ENCODE measurements around the gene GATAD2B. TPM values are rescaled to one million over a fixed set of nuclear protein-coding genes. Genes with fewer than 3 reads are reported as not detected.

The GATAD2B gene
- total RNA-seq, 1 experiment from 2014 or later = 46.9 TPM

DNA sequence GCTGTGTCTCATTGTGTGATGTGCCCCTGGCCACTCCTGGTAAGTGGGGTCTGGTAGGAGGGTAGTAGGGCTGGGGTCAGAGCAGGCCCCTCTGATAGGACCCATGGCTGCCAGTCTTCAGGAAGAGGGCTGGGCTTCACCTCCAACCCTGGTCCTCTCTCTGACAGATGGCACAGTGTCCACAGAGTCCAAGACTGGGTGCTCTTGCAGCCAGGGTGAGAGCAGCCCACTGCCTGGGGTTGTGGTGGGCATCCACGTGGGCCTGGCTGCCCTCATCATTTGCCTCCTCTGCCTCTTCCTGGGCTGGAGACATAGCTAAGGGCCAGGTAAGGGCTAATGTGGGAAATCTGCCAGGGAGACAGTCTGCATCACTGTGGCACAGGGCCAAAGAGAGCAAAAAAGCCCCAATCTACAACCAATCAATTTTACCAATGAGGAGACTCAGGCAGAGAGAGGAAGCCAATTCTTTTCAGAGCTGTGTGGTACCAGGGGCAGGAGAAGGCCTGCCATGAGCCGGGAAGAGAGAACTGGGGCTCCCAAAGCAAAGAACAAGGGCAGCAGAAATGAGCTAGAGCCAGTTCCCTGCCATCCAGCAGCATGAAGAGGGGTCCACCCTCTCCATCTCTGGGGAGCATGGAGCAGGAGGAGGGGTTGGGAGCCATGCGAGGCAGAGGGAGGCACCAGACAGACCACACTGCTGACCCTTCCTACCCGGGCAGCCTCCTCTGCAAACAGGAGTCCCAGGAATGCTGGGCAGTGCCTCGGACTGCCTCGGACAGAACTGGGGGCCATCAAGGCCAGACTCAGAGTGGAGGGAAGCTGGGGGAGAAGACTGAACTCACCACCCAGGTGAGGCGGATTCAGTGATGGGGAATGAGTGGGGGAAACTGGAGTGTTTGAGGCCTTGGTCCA is 120.7 kb downstream of the GATAD2B start (continued):
- TF ChIP-seq, protein P1, sequence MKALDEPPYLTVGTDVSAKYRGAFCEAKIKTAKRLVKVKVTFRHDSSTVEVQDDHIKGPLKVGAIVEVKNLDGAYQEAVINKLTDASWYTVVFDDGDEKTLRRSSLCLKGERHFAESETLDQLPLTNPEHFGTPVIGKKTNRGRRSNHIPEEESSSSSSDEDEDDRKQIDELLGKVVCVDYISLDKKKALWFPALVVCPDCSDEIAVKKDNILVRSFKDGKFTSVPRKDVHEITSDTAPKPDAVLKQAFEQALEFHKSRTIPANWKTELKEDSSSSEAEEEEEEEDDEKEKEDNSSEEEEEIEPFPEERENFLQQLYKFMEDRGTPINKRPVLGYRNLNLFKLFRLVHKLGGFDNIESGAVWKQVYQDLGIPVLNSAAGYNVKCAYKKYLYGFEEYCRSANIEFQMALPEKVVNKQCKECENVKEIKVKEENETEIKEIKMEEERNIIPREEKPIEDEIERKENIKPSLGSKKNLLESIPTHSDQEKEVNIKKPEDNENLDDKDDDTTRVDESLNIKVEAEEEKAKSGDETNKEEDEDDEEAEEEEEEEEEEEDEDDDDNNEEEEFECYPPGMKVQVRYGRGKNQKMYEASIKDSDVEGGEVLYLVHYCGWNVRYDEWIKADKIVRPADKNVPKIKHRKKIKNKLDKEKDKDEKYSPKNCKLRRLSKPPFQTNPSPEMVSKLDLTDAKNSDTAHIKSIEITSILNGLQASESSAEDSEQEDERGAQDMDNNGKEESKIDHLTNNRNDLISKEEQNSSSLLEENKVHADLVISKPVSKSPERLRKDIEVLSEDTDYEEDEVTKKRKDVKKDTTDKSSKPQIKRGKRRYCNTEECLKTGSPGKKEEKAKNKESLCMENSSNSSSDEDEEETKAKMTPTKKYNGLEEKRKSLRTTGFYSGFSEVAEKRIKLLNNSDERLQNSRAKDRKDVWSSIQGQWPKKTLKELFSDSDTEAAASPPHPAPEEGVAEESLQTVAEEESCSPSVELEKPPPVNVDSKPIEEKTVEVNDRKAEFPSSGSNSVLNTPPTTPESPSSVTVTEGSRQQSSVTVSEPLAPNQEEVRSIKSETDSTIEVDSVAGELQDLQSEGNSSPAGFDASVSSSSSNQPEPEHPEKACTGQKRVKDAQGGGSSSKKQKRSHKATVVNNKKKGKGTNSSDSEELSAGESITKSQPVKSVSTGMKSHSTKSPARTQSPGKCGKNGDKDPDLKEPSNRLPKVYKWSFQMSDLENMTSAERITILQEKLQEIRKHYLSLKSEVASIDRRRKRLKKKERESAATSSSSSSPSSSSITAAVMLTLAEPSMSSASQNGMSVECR (CRISPR knock-in tag; IDR thresholded peaks at IDR 0.05; ENCODE audit: borderline replicate concordance) = no peak
- TF ChIP-seq ZNF671 (CRISPR knock-in tag; IDR thresholded peaks at IDR 0.05) (no peak), ZSCAN18 (CRISPR knock-in tag; IDR thresholded peaks at IDR 0.05) (no peak), FOXJ3 (CRISPR knock-in tag; IDR thresholded peaks at IDR 0.05; ENCODE audit: borderline replicate concordance) (no peak), TP53 (CRISPR knock-in tag; IDR thresholded peaks at IDR 0.05) (no peak)

DNA sequence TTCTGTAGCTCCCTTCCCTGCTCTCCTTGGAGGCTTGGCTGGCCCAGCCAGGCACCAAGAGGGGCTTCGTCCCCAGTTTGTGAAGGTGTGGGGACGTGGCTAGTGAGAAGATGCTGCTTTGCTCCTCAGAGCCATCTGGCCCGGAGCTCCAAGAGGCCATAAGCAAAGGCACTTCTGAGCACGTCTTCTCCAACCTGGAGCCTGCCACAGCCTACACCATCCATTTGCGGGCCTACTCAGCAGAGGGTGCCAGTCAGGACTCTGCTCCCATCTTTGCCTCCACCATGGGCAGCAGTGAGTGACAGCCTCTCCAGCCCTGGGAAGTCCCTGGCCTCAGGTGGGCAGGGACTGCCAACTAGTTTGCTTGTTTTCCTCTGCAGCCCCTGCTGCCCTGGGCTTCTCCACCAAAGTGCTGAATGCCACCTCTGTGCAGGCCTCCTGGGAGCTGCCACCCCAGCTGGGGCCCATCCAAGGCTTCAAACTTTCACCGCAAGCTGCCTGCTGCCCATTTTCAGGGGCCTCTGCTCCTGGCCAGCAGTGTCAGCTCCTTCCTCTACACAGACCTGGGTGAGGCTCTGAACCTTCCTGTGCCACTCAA is 121.6 kb downstream of the GATAD2B start:
- H3K9me3 Mint-ChIP-seq = no peaks in the 10 kb centered on the region
- H3K4me1 Mint-ChIP-seq = peaks cover 17% of the 10 kb centered on the region
- CTCF ChIA-PET = interaction anchor here (1.2 kb wide), 1 partner anchor 146 kb away, joined by 3 read pairs; the partner anchor contains the start of gene DENND4B
- no peak for ATAC-seq
- TF ChIP-seq, protein P1 (CRISPR knock-in tag; IDR thresholded peaks at IDR 0.05; ENCODE audit: borderline replicate concordance) = no peak
- TF ChIP-seq FOXK1 (CRISPR knock-in tag; IDR thresholded peaks at IDR 0.05) (no peak), GRHL2 (CRISPR knock-in tag; IDR thresholded peaks at IDR 0.05; ENCODE audit: insufficient replicate concordance, severe bottlenecking) (no peak)
- TF ChIP-seq, protein P2, sequence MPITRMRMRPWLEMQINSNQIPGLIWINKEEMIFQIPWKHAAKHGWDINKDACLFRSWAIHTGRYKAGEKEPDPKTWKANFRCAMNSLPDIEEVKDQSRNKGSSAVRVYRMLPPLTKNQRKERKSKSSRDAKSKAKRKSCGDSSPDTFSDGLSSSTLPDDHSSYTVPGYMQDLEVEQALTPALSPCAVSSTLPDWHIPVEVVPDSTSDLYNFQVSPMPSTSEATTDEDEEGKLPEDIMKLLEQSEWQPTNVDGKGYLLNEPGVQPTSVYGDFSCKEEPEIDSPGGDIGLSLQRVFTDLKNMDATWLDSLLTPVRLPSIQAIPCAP (CRISPR knock-in tag; IDR thresholded peaks at IDR 0.05) = no peak
- peak overlapping the region; percentile 63; the same call in 1 of the 2 replicates for H3K27ac Mint-ChIP-seq
- DNase-seq (ENCODE audit: low spot score) = no peak
- POLR2A ChIA-PET = no interaction called here
- no peaks in the 10 kb centered on the region; the same call in 1 of the 2 replicates for H3K27me3 Mint-ChIP-seq (ENCODE audit: low read depth)
- H3K4me3 Mint-ChIP-seq = no peak overlapping the region
- H3K36me3 Mint-ChIP-seq = no peaks in the 10 kb centered on the region; the same call in 1 of the 2 replicates

DNA sequence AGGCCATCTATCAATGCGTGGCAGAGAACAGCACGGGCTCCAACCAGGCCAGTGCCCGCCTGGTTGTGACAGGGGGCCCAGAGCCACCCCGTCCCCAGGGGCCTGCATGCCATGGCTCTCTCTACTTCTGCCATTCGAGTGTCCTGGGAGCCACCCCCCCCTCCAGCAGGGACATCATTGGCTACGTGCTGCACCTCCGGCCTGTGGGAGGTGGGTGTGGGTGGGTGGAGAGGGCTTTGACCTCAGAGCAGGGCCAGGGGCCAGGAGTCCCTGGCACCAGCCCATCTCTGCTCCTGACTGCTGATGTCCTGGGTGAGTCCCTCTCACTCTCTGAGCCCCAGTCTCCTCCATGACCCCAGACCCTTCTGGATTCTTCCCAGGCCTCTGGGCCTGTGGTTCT is 122.3 kb downstream of the GATAD2B start:
- no peak for ATAC-seq
- Mint-ChIP-seq H3K27ac (no peak overlapping the region), H3K4me3 (no peak overlapping the region), H3K36me3 (no peaks in the 10 kb centered on the region; the same call in 1 of the 2 replicates), H3K4me1 (peaks cover 15% of the 10 kb centered on the region), H3K9me3 (no peaks in the 10 kb centered on the region), H3K27me3 (ENCODE audit: low read depth) (no peaks in the 10 kb centered on the region; the same call in 1 of the 2 replicates)
- CTCF ChIA-PET = interaction anchor here (0.5 to 1.2 kb wide), 2 partner anchors 71 to 146 kb away, joined by 3 to 4 read pairs; partner anchors contain the start of gene DENND4B
- POLR2A ChIA-PET = no interaction called here
- TF ChIP-seq FOXP4 (CRISPR knock-in tag; IDR thresholded peaks at IDR 0.05) = no peak
- no peak for DNase-seq (ENCODE audit: low spot score)

All from WTC11 (cell line).